Measurements from ENCODE around the gene GRWD1.

DNA sequence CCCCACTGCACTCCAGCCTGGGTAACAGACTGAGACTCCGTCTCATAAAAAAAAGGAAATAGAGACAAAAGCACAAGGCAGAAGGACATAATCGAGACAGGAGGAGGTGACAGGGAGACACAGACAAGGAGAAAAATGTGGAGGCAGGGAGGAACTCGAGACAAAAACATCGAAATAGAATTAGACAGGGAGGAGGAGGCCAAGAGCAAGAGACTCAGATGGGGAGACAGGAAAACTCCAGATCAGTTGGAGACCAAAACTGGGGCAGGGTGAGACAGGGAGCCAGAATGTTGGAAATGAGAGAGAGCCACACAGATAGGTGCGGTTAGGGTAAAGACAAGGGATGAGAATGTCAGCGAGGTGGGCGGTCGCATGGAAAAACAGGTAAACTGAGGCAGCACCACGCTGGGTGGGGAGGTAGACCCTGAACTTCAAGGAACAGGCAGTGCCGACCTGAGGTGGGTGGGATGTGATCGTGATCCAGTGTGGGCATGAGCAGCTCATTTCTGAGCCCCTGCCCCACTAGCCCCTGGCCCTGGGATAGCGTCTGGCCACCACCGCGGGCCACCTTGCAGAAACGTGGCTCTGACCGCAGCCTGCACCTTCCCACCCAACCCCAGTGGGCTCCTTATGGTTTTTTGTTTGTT, 38.6 kb downstream of the GRWD1 start:
- TF ChIP-seq POLR2A (IDR thresholded peaks at IDR 0.05) (no peak), POLR2AphosphoS5 (IDR thresholded peaks at IDR 0.05; ENCODE audit: insufficient read depth in 1 of 2, low read depth in 1 of 2) (no peak)
- TF ChIP-seq, protein P1, sequence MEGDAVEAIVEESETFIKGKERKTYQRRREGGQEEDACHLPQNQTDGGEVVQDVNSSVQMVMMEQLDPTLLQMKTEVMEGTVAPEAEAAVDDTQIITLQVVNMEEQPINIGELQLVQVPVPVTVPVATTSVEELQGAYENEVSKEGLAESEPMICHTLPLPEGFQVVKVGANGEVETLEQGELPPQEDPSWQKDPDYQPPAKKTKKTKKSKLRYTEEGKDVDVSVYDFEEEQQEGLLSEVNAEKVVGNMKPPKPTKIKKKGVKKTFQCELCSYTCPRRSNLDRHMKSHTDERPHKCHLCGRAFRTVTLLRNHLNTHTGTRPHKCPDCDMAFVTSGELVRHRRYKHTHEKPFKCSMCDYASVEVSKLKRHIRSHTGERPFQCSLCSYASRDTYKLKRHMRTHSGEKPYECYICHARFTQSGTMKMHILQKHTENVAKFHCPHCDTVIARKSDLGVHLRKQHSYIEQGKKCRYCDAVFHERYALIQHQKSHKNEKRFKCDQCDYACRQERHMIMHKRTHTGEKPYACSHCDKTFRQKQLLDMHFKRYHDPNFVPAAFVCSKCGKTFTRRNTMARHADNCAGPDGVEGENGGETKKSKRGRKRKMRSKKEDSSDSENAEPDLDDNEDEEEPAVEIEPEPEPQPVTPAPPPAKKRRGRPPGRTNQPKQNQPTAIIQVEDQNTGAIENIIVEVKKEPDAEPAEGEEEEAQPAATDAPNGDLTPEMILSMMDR (IDR thresholded peaks at IDR 0.05): no peak

Measured in vagina (tissue), 2 donors.